ENCODE results near the gene TYW3. TPM values are rescaled to one million over a fixed set of nuclear protein-coding genes. Genes with fewer than 3 reads are reported as not detected.
"Not testable (repeated sequence)": the region's sequence is repeated elsewhere in the genome, so short reads cannot be mapped to it uniquely, and the experiment has no call there.

TYW3 gene
- total RNA-seq, 1 donor from 2014 or later: 17.9 TPM

DNA sequence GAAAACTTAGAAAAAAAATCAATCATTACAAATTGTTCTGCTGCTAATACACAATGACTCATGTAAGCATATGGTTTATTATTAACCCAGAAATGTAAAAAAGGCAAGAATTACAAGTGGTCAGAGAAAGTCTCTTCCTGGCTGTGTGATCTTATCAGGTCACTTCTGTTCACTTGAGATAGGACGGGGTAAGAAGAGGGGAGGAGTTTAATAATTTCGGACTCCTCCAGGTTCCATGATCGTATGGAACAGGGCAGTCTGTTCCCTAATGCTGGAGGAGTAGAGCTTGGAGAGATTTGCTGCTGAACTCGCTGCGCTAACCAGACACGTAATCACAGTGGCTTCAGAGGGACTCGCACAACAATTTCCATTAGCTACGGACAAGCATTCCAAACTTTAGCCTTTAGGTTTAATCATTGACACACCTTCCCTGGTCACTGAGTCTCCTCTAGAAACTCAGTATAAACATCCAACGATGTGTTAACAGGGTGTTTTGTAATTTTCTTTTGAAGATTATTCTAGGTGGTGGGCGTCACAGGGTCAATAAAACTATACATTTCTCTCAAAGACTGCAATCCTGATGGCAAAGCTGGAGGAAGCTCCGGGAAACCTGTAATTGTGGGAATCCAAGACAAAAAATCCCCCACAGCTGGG, 1.4 kb upstream of the TYW3 start:
- DNase-seq (ENCODE audit: low read depth): peak; percentile 97

GRCh38 chr1:74732071-74732946, 643 bp upstream of the TYW3 start:
- DNase-seq (ENCODE audit: low read depth): not testable (repeated sequence)

DNA sequence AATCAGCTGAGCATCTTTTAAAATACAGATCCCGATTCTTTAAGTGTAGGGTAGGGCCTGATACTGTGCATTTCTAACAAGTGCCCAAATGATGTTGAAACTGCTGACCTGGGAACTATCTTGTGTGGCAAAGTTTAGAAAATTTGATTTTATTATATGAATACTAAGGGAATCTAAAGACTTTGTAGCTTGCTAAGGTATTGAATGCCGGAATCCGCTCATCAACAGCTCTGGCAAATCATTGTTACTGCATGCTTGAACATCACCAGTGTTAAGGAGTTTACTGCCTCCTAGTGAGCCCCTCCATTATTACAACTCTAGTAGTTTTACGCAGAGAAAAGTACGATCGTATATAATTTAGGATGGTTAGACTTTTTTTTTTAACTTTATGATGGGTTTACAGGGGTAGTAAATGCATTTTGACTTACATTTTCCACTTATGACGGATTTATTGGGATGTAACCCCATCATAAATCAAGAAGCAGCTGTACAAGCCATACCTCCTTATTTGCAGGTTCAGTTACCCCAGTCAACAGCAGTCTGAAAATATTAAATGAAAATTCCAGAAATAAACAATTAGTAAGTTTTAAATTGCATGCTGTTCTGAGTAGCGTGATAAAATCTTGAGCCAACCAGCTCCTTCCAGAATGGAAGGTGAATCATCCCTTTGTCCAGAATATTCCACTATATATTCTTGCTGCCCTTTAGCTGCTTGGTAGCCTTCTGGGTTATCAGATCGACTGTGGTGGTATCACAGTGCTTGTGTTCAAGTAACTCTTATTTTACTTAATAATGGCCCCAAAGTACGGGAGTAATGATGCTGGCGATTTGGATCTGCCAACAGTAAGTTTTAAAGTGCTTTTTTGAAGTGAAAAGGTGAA, 892 bp downstream of the TYW3 start:
- DNase-seq (ENCODE audit: low read depth): peak; percentile 85

DNA sequence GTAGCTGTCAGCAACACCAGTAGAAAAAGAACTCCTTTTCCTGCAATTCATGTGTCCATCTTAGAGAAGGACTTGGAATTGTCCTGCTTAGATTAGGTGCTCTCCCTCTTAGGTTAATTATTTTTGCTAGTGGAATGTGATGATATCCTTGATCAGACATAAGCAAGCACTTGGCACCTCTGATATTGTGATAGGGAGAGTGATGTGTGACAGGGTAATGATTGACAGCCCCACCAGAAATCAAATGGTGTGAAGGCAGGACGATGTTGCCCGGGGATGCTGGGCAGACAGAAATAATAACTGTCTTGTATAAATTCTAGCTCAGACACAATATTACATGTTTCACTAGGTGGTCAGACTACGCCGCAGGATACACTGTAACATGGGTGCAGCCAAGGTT, 4.4 kb downstream of the TYW3 start:
- DNase-seq (ENCODE audit: low read depth): no peak

- not testable (repeated sequence) for DNase-seq (ENCODE audit: low read depth)
Measured at GRCh38 chr1:74740307-74740980, 7.5 kb downstream of the TYW3 start.

- not testable (repeated sequence) for DNase-seq (ENCODE audit: low read depth)
Measured at GRCh38 chr1:74745247-74745646, 12.3 kb downstream of the TYW3 start.

DNA sequence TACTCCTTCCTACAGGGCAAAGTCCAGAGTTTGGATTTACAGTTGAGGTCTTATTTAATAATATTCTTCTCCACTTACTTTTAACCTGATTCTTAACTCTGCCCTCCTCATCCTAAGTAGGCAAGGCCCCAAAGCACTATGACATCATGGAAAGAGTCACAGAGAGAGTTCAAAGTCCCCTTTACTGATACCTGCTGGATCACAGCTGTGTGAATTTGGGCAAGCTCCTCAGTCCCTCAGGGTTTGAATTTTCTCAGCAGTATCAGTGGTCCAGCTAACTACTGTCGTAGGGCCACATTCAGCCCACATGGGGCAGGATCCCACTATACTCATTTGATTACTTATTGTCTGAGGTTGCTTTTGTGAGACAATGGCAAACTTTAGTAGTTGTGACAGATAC, 16.0 kb downstream of the TYW3 start:
- no peak for DNase-seq (ENCODE audit: low read depth)

DNA sequence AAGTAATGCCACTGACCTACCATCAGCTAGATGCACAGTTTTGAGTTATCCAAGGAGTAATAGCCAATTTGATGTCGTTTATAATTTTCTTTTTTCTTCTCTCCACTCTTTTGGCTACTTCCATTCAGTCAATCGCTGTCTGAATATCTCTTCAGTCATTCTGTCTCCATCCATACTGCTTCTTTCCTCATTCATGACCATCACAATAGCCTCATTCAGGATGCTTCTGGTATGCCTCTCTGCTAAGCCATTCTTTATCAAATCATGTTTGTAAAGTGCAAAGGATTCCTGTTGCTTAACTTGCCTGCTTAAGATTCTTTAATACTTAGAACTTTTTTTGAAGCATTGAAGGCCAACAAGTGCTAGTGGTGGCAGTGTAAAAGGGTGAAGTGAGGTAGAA, 20.2 kb downstream of the TYW3 start:
- no peak for DNase-seq (ENCODE audit: low read depth)

DNA sequence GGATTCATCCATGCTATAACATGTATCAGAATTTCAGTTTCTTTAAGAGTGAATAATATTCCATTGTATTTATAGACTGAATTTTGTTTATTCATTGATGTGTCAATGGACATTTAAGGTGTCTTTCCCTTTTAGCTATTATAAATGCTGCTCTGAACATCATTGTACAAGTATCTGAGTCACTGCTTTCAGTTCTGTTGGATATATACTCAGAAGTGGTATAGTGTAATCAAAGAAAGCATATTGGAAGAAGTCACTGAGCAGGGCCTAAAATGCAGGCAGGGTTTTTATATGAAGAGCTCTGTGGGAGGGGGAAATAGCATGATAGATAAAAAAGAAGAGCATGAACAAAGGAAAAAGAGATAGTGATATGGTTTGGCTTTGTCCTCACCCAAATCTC, 22.5 kb downstream of the TYW3 start:
- no peak for DNase-seq (ENCODE audit: low read depth)

GRCh38 chr1:74756650-74757049, 23.7 kb downstream of the TYW3 start:
- DNase-seq (ENCODE audit: low read depth): not testable (repeated sequence)

GRCh38 chr1:74763807-74764206, 30.9 kb downstream of the TYW3 start:
- DNase-seq (ENCODE audit: low read depth): no peak

- peak; percentile 1 for DNase-seq (ENCODE audit: low read depth)
Measured at GRCh38 chr1:74766579-74766978, 33.6 kb downstream of the TYW3 start.

DNA sequence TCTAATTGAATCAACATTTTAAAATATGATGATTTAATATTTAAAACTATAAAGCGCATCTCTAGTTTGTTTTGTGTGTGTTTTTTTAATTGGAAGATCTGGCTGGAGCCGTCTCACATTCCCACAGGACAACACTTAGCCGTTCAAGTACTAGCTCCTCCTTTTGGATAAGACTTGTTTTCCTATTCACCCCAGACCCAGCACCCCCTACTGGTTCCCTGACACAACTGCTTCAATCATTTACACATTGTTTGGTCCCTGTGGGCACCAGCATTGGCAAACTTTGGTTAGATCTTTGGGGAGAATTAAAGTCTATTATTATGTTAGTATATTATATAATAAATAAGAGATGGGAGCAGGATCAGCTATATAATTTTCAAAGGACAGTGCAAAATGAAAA, 34.5 kb downstream of the TYW3 start:
- DNase-seq (ENCODE audit: low read depth): peak; percentile 23

GRCh38 chr1:74771913-74772515, 39.1 kb downstream of the TYW3 start:
- peak; percentile 54 for DNase-seq (ENCODE audit: low read depth)

- DNase-seq (ENCODE audit: low read depth): peak; percentile 18
Measured at GRCh38 chr1:74772945-74773344, 40.0 kb downstream of the TYW3 start.

DNA sequence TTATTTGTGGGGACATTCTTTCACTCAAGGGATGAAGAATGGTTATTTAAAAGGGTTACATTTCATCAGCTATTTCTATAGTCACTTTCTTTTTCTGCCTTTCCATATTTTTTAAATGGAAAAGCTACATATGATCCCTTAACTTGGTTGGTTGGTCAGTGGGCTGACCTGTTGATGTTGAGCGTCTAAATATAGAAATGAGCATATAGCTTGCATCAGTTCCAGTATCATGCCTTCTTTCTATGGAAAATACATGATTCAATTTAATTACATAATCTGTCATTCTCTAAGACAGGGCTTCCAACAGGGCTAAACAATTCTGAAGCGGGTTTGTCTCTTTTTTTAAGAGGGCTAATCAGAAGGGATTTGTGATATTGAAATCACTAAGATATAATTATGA, 40.6 kb downstream of the TYW3 start:
- no peak for DNase-seq (ENCODE audit: low read depth)

- no peak for DNase-seq (ENCODE audit: low read depth)
Measured at GRCh38 chr1:74775735-74776134, 42.8 kb downstream of the TYW3 start.

DNA sequence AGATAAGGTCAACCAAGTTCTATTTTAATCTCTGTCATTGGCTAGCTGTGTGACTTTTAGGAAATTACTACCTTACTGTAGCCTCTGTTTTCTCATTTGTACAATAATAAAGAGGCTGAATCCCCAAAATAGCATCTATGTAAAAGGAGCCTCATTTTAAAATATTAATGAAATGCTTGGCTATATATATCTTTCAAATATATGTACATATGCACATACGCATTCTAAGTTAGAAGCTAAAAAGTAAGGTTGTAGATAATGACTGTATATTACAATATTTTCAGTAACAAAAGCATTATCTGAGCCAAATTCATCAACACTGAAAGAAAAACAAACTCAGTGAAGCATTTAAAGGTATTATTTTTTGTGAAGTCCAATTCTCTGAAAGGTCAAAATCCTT, 44.6 kb downstream of the TYW3 start:
- DNase-seq (ENCODE audit: low read depth): no peak

DNA sequence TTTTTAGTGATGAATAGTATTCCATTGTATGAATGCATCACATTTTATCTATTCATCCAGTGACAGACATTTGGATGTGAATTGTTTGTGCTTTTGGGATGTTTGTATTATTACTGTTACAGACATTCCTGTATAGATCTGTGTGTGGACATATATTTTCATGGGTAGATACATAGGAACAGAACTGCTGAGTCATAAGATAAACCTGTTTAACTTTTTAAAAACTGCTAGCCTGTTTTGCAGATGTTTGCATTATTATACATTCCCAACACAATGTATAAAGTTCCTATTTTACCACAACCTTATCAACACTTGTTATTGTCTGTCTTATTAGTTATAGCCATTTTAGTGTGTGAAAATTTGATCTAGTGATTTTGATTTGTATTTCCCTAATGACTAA, 46.8 kb downstream of the TYW3 start:
- no peak for DNase-seq (ENCODE audit: low read depth)

- peak; percentile 3 for DNase-seq (ENCODE audit: low read depth)
Measured at GRCh38 chr1:74780594-74780993, 47.6 kb downstream of the TYW3 start.

GRCh38 chr1:74785944-74786343, 53.0 kb downstream of the TYW3 start:
- DNase-seq (ENCODE audit: low read depth): no peak

All from renal cortical epithelial cell (primary cell).